IgD-negative memory B cell (primary cell): ENCODE results near the gene POU2F1. TPM values are rescaled to one million over a fixed set of nuclear protein-coding genes. Genes with fewer than 3 reads are reported as not detected.
A peak's percentile ranks its signal among the peaks of the same experiment; 100 is the strongest.
"Not testable (repeated sequence)": the region's sequence is repeated elsewhere in the genome, so short reads cannot be mapped to it uniquely, and the experiment has no call there.

Experiments
- H3K27ac Mint-ChIP-seq, 3 donors: one replicate each; pipeline ENCODE4 v1.8.0; 2020 to 2022; ENCODE audit warnings: mild to moderate bottlenecking in 3 of 3, mixed read lengths in 3 of 3, moderate library complexity in 1 of 3
- H3K27me3 Mint-ChIP-seq: one replicate; pipeline ENCODE4 v1.8.0; 2021; ENCODE audit warnings: mixed read lengths
- H3K36me3 Mint-ChIP-seq: one replicate; pipeline ENCODE4 v1.8.0; 2020; ENCODE audit warnings: mild to moderate bottlenecking, mixed read lengths
- H3K4me1 Mint-ChIP-seq, 3 donors: one replicate each; pipeline ENCODE4 v1.8.0; 2020 to 2022; ENCODE audit warnings: mixed read lengths in 3 of 3, mild to moderate bottlenecking in 1 of 3
- H3K4me3 Mint-ChIP-seq, 4 donors: one replicate each; pipeline ENCODE4 v1.8.0; 2020 to 2022; ENCODE audit warnings: mild to moderate bottlenecking in 4 of 4, mixed read lengths in 4 of 4, moderate library complexity in 3 of 4
- H3K9me3 Mint-ChIP-seq, 3 donors: one replicate each; pipeline ENCODE4 v1.8.0; 2020 to 2021; ENCODE audit warnings: mixed read lengths in 3 of 3, mild to moderate bottlenecking in 1 of 3
- polyA plus RNA-seq: library from polyadenylated mRNA; unstranded; fragments of 300-500 nt; fragmentation: Illumina TruSeq; gene quantifications from one replicate; pipeline ENCODE4 v1.2.3, GENCODE V29; 2021

Gene POU2F1
- polyA plus RNA-seq, 1 donor from 2014 or later, result 20.4 TPM

- H3K27me3 Mint-ChIP-seq, result no peaks in the 10 kb centered on the region
- H3K9me3 Mint-ChIP-seq, result peaks cover 17 to 65% (median 29%) of the 10 kb centered on the region in 3 donors
- no peak overlapping the region for H3K27ac Mint-ChIP-seq
- H3K36me3 Mint-ChIP-seq, result peaks cover 13% of the 10 kb centered on the region
- no peak overlapping the region for H3K4me3 Mint-ChIP-seq
- H3K4me1 Mint-ChIP-seq, result peaks cover 3 to 20% (median 12%) of the 10 kb centered on the region in 3 donors
These were observed 96.8 kb downstream of the POU2F1 start for GRCh38 chr1:167317463-167317862.

GRCh38 chr1:167319206-167319605 lies 98.5 kb downstream of the POU2F1 start:
- H3K4me3 Mint-ChIP-seq, H3K27me3 Mint-ChIP-seq: not testable (repeated sequence)
- peaks cover 18 to 76% (median 35%) of the 10 kb centered on the region in 3 donors for H3K9me3 Mint-ChIP-seq

GRCh38 chr1:167322483-167322882 lies 101.8 kb downstream of the POU2F1 start:
- H3K27ac Mint-ChIP-seq, result peak overlapping the region in 1 of 3 donors; percentile 53
- H3K27me3 Mint-ChIP-seq, result no peaks in the 10 kb centered on the region
- peaks cover 18 to 65% (median 44%) of the 10 kb centered on the region in 3 donors for H3K9me3 Mint-ChIP-seq
- H3K4me3 Mint-ChIP-seq, result no peak overlapping the region
- H3K4me1 Mint-ChIP-seq, result peaks cover 1 to 6% (median 5%) of the 10 kb centered on the region in 3 donors
- peaks cover 17% of the 10 kb centered on the region for H3K36me3 Mint-ChIP-seq

More at GRCh38 chr1:167319206-167319605, 98.5 kb downstream of the POU2F1 start:
- Mint-ChIP-seq H3K4me1 (peaks cover 0 to 10% (median 4%) of the 10 kb centered on the region in 3 donors), H3K36me3 (peaks cover 13% of the 10 kb centered on the region)
- H3K27ac Mint-ChIP-seq, result not testable (repeated sequence)

- H3K27me3 Mint-ChIP-seq, result no peaks in the 10 kb centered on the region
- peaks cover 13% of the 10 kb centered on the region for H3K36me3 Mint-ChIP-seq
- H3K27ac Mint-ChIP-seq, result no peak overlapping the region
- H3K9me3 Mint-ChIP-seq, result peaks cover 10 to 41% (median 30%) of the 10 kb centered on the region in 3 donors
- H3K4me1 Mint-ChIP-seq, result peaks cover 14 to 20% (median 18%) of the 10 kb centered on the region in 3 donors
- H3K4me3 Mint-ChIP-seq, result no peak overlapping the region
These were observed 104.5 kb downstream of the POU2F1 start for GRCh38 chr1:167325151-167325550.

GRCh38 chr1:167328306-167328815 lies 107.7 kb downstream of the POU2F1 start:
- peak overlapping the region; percentile 86 to 97 (median 91) for H3K4me3 Mint-ChIP-seq
- H3K4me1 Mint-ChIP-seq, result peaks cover 39 to 42% (median 42%) of the 10 kb centered on the region in 3 donors
- H3K36me3 Mint-ChIP-seq, result peaks cover 10% of the 10 kb centered on the region

GRCh38 chr1:167328816-167329483 lies 108.3 kb downstream of the POU2F1 start:
- H3K27me3 Mint-ChIP-seq, result no peaks in the 10 kb centered on the region
- H3K4me3 Mint-ChIP-seq, result peak overlapping the region; percentile 86 to 97 (median 91)
- H3K4me1 Mint-ChIP-seq, result peaks cover 43 to 47% (median 46%) of the 10 kb centered on the region in 3 donors
- H3K36me3 Mint-ChIP-seq, result peaks cover 10% of the 10 kb centered on the region
- peak overlapping the region; percentile 80 to 97 (median 85) for H3K27ac Mint-ChIP-seq
- H3K9me3 Mint-ChIP-seq, result peaks cover 8 to 12% (median 10%) of the 10 kb centered on the region in 3 donors

More at GRCh38 chr1:167328306-167328815, 107.7 kb downstream of the POU2F1 start:
- Mint-ChIP-seq H3K9me3 (peaks cover 9 to 15% (median 12%) of the 10 kb centered on the region in 3 donors), H3K27me3 (no peaks in the 10 kb centered on the region), H3K27ac (peak overlapping the region; percentile 80 to 97 (median 85))

GRCh38 chr1:167330601-167331293 lies 110.1 kb downstream of the POU2F1 start:
- peaks cover 8% of the 10 kb centered on the region for H3K36me3 Mint-ChIP-seq
- H3K9me3 Mint-ChIP-seq, result peaks cover 0 to 4% (median 2%) of the 10 kb centered on the region in 3 donors
- peak overlapping the region; percentile 86 to 97 (median 91) for H3K4me3 Mint-ChIP-seq
- H3K27ac Mint-ChIP-seq, result peak overlapping the region; percentile 78 to 97 (median 80)
- H3K4me1 Mint-ChIP-seq, result peaks cover 47 to 53% (median 50%) of the 10 kb centered on the region in 3 donors
- no peaks in the 10 kb centered on the region for H3K27me3 Mint-ChIP-seq

- H3K4me1 Mint-ChIP-seq, result peaks cover 48 to 53% (median 49%) of the 10 kb centered on the region in 3 donors
- no peaks in the 10 kb centered on the region for H3K27me3 Mint-ChIP-seq
- H3K4me3 Mint-ChIP-seq, result peak overlapping the region; percentile 86 to 97 (median 91)
- H3K36me3 Mint-ChIP-seq, result peaks cover 4% of the 10 kb centered on the region
- H3K9me3 Mint-ChIP-seq, result peaks cover 0 to 2% (median 0%) of the 10 kb centered on the region in 3 donors
- H3K27ac Mint-ChIP-seq, result peak overlapping the region; percentile 11 to 59 (median 45)
These were observed 111.0 kb downstream of the POU2F1 start for GRCh38 chr1:167331650-167332049.

- peaks cover 0 to 3% (median 2%) of the 10 kb centered on the region in 3 donors for H3K9me3 Mint-ChIP-seq
- peaks cover 5% of the 10 kb centered on the region for H3K36me3 Mint-ChIP-seq
- H3K4me1 Mint-ChIP-seq, result peaks cover 44 to 48% (median 47%) of the 10 kb centered on the region in 3 donors
- no peaks in the 10 kb centered on the region for H3K27me3 Mint-ChIP-seq
- peak overlapping the region; percentile 41 to 77 (median 58) for H3K4me3 Mint-ChIP-seq
- H3K27ac Mint-ChIP-seq, result peak overlapping the region; percentile 11 to 85 (median 11)
These were observed 111.8 kb downstream of the POU2F1 start for GRCh38 chr1:167332503-167332902.

GRCh38 chr1:167333124-167333523 lies 112.4 kb downstream of the POU2F1 start:
- peak overlapping the region; percentile 3 to 69 (median 44) for H3K4me3 Mint-ChIP-seq
- H3K27ac Mint-ChIP-seq, result peak overlapping the region; percentile 3 to 80 (median 74)
- peaks cover 8% of the 10 kb centered on the region for H3K36me3 Mint-ChIP-seq
- H3K27me3 Mint-ChIP-seq, result no peaks in the 10 kb centered on the region
- H3K4me1 Mint-ChIP-seq, result peaks cover 41 to 47% (median 45%) of the 10 kb centered on the region in 3 donors
- H3K9me3 Mint-ChIP-seq, result peaks cover 0 to 4% (median 2%) of the 10 kb centered on the region in 3 donors

GRCh38 chr1:167333703-167334102 lies 113.0 kb downstream of the POU2F1 start:
- H3K36me3 Mint-ChIP-seq, result peaks cover 8% of the 10 kb centered on the region
- H3K4me3 Mint-ChIP-seq, result peak overlapping the region in 3 of 4 donors; percentile 3 to 69 (median 52)
- peaks cover 0 to 4% (median 2%) of the 10 kb centered on the region in 3 donors for H3K9me3 Mint-ChIP-seq
- peaks cover 35 to 42% (median 39%) of the 10 kb centered on the region in 3 donors for H3K4me1 Mint-ChIP-seq
- no peaks in the 10 kb centered on the region for H3K27me3 Mint-ChIP-seq
- peak overlapping the region; percentile 3 to 80 (median 74) for H3K27ac Mint-ChIP-seq

- peaks cover 13% of the 10 kb centered on the region for H3K36me3 Mint-ChIP-seq
- no peak overlapping the region for H3K4me3 Mint-ChIP-seq
- peaks cover 0 to 4% (median 4%) of the 10 kb centered on the region in 3 donors for H3K9me3 Mint-ChIP-seq
- no peaks in the 10 kb centered on the region for H3K27me3 Mint-ChIP-seq
- peaks cover 11 to 18% (median 16%) of the 10 kb centered on the region in 3 donors for H3K4me1 Mint-ChIP-seq
- H3K27ac Mint-ChIP-seq, result no peak overlapping the region
These were observed 118.7 kb downstream of the POU2F1 start for GRCh38 chr1:167339405-167339804.

- H3K27ac Mint-ChIP-seq, result peak overlapping the region in 1 of 3 donors; percentile 24
- no peak overlapping the region for H3K4me3 Mint-ChIP-seq
- peaks cover 5 to 17% (median 12%) of the 10 kb centered on the region in 3 donors for H3K4me1 Mint-ChIP-seq
- H3K36me3 Mint-ChIP-seq, result peaks cover 6% of the 10 kb centered on the region
- H3K9me3 Mint-ChIP-seq, result peaks cover 0 to 2% (median 0%) of the 10 kb centered on the region in 3 donors
- no peaks in the 10 kb centered on the region for H3K27me3 Mint-ChIP-seq
These were observed 122.2 kb downstream of the POU2F1 start for GRCh38 chr1:167342846-167343245.

- no peak overlapping the region for H3K27ac Mint-ChIP-seq
- H3K4me3 Mint-ChIP-seq, result no peak overlapping the region
- peaks cover 5 to 20% (median 11%) of the 10 kb centered on the region in 3 donors for H3K4me1 Mint-ChIP-seq
- peaks cover 0 to under 1% (median 0%) of the 10 kb centered on the region in 3 donors for H3K9me3 Mint-ChIP-seq
- H3K27me3 Mint-ChIP-seq, result no peaks in the 10 kb centered on the region
- H3K36me3 Mint-ChIP-seq, result peaks cover 6% of the 10 kb centered on the region
These were observed 123.4 kb downstream of the POU2F1 start for GRCh38 chr1:167344112-167344511.
